Effector memory CD8-positive, alpha-beta T cell (primary cell): ENCODE results near the gene IFRD2.
"Not testable (repeated sequence)": the region's sequence is repeated elsewhere in the genome, so short reads cannot be mapped to it uniquely, and the experiment has no call there.

Source experiments
- ATAC-seq: fragments of 150-1000 bp; cut with Tn5 transposase; replicated peaks from 2 replicates; pipeline ENCODE4 v1.10.0; 2021; ENCODE audit warnings: mild to moderate bottlenecking, moderate library complexity
- DNase-seq, 3 experiments: peaks; one replicate each; pipeline ENCODE4 v3.0.0; 2021
- H3K27ac Mint-ChIP-seq, 2 donors: one replicate each; pipeline ENCODE4 v1.8.0; 2022; ENCODE audit warnings: mild to moderate bottlenecking in 2 of 2, mixed read lengths in 2 of 2, moderate library complexity in 2 of 2
- H3K27me3 Mint-ChIP-seq, 2 donors: one replicate each; pipeline ENCODE4 v1.8.0; 2022; ENCODE audit warnings: mixed read lengths in 2 of 2
- H3K36me3 Mint-ChIP-seq: one replicate; pipeline ENCODE4 v1.8.0; 2022; ENCODE audit warnings: mild to moderate bottlenecking, moderate library complexity, mixed read lengths; ENCODE audit not compliant: insufficient read depth
- H3K4me1 Mint-ChIP-seq, 2 donors: one replicate each; pipeline ENCODE4 v1.8.0; 2022; ENCODE audit warnings: low read depth in 2 of 2, mixed read lengths in 2 of 2
- H3K4me3 Mint-ChIP-seq, 2 donors: one replicate each; pipeline ENCODE4 v1.8.0; 2022; ENCODE audit warnings: mild to moderate bottlenecking in 2 of 2, mixed read lengths in 2 of 2, moderate library complexity in 2 of 2
- H3K9me3 Mint-ChIP-seq, 2 donors: one replicate each; pipeline ENCODE4 v1.8.0; 2022; ENCODE audit warnings: mixed read lengths in 2 of 2

The IFRD2 gene

DNA sequence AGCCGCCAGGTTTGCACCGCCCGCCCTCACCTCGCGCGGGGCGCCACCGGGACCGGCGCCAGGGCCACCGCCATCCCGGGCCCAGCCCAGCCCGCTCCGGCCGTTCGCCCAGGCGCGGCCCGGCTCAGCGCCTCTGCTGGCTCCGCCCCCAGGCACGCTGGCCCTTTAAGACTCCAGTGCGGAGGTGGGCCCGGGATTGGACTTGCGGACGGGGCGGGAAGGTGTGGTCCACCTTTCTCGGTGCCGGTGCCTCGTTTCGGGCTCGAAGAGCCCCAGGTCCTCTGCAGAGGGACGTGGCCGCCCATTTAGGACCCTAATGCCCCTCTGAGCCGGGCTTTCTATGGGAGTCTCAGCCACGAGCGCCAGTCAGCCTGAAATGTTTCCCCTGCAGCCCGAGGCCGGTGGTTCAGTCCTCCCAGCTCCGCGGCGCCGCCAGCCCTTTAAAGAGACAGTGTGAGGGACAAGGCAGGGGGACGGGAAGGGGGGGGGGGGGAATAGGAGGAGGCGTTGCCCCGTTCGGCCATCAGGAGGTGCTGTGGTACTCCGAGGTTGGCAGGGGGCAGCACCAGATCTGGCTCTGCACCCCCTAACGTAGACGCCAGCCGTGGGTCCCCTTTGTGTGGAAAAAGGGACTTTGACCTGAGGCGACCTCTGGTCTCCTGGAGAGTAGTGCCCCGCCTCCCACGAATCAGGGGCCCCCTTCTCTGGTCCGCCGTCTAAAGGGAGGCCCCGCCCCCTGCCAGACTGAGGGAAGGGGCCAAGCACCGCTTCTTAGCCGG lies 29.3 kb upstream of the IFRD2 start:
- H3K9me3 Mint-ChIP-seq: no peaks in the 10 kb centered on the region
- ATAC-seq: peak; percentile 58
- peak overlapping the region; percentile 84 to 85 for H3K4me3 Mint-ChIP-seq
- no peaks in the 10 kb centered on the region for H3K36me3 Mint-ChIP-seq
- H3K4me1 Mint-ChIP-seq: peaks cover 27 to 38% of the 10 kb centered on the region in 2 donors
- DNase-seq: peak; percentile 66 to 74 (median 69)
- H3K27me3 Mint-ChIP-seq: no peaks in the 10 kb centered on the region
- H3K27ac Mint-ChIP-seq: peak overlapping the region; percentile 89 to 93

DNA sequence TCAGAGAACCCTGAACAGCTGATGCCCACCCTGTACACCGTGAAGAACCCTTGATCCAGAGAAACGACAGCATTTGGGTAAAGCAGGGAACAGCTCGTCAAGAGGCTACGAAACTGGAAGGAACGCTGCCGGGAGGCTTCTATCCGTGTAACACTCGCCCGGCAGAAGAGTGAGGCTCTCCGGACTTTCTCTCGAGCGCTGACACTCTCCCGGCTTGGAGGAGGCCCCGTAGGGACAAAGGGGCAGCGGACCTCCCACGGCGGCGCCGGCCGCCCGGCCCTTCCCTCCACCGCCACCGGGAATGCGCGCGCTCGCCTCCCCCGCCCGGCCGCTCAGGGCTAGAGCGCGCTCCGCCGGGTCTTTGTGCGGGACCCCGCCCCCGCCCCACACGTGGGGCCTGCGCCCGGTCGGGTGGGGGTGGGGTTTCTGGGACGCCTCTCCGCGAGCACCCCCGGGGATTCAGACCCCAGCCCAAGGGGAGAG lies 28.7 kb upstream of the IFRD2 start:
- ATAC-seq (peak; percentile 29), DNase-seq (peak in 2 of 3 experiments; percentile 21 to 41)
- Mint-ChIP-seq H3K27ac (peak overlapping the region; percentile 65 to 93), H3K27me3 (no peaks in the 10 kb centered on the region), H3K4me1 (peaks cover 32 to 43% of the 10 kb centered on the region in 2 donors), H3K4me3 (peak overlapping the region; percentile 84 to 85), H3K36me3 (no peaks in the 10 kb centered on the region), H3K9me3 (no peaks in the 10 kb centered on the region)

DNA sequence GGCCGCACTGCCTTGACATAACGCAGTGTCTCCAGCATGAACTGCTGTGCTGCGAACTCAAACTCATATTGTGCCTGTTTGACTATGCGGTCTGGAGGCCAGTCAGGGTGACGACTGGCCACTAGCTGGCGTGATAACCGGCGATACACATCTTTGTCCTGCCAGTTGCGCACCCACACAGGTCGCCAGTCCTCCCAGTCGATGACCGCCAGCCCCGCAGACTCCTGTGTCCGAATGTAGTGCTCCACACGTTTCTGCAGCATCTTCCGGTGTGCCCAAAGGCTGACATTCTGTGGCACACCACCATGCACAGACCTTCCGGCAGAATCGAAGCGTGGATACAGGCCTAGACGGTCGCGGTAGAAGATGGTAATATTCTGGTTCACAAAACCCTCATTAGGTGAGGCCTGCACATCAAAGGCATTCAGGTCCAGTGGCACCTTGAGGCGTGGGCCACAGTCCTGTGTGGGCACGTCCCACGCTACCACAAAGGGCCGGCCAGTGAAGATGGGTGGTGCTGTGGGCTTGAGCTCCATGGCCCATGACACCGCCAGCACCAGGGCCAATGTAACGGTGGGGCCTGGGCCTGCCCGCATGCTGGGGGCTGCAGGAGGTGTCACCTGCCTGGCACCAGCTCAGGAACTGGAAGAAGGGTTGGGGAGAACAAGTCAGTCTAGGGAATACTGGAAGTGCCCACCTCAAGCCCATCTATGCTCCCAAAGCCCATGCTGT lies 27.8 kb upstream of the IFRD2 start:
- Mint-ChIP-seq H3K9me3 (no peaks in the 10 kb centered on the region), H3K27me3 (no peaks in the 10 kb centered on the region), H3K4me1 (peaks cover 32 to 45% of the 10 kb centered on the region in 2 donors), H3K4me3 (peak overlapping the region; percentile 84 to 85), H3K27ac (peak overlapping the region; percentile 65 to 83), H3K36me3 (no peaks in the 10 kb centered on the region)
- no peak for ATAC-seq
- no peak for DNase-seq

GRCh38 chr3:50319181-50319893 lies 27.1 kb upstream of the IFRD2 start:
- DNase-seq (no peak), ATAC-seq (no peak)
- H3K27me3 Mint-ChIP-seq: no peaks in the 10 kb centered on the region
- peak overlapping the region in 1 of 2 donors; percentile 27 for H3K4me3 Mint-ChIP-seq
- H3K4me1 Mint-ChIP-seq: peaks cover 28 to 43% of the 10 kb centered on the region in 2 donors
- H3K9me3 Mint-ChIP-seq: no peaks in the 10 kb centered on the region
- no peaks in the 10 kb centered on the region for H3K36me3 Mint-ChIP-seq
- H3K27ac Mint-ChIP-seq: no peak overlapping the region

DNA sequence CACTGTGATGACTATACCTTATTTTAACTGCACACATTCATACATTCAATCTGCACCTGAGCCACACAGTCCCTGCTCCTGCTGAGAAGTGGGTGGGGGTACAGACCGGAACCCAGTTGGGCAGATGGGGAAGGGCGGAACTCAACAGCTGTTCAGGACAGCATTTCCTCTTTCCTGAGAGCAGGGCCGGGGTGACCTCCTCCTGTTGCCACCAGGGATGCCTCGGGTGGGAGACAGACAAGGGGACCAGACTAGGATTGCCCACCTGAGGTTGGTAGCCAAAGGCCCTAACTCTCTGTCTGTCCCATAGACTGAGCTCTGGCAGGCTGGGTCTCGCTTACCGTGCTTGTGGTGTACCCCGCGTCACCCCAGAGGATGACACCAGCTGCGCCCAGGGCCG lies 26.4 kb upstream of the IFRD2 start:
- no peak for ATAC-seq
- no peak overlapping the region for H3K27ac Mint-ChIP-seq
- no peaks in the 10 kb centered on the region for H3K9me3 Mint-ChIP-seq
- H3K4me3 Mint-ChIP-seq: peak overlapping the region in 1 of 2 donors; percentile 6
- H3K27me3 Mint-ChIP-seq: no peaks in the 10 kb centered on the region
- H3K4me1 Mint-ChIP-seq: peaks cover 26 to 44% of the 10 kb centered on the region in 2 donors
- DNase-seq: no peak
- H3K36me3 Mint-ChIP-seq: no peaks in the 10 kb centered on the region

- Mint-ChIP-seq H3K4me3 (peak overlapping the region in 1 of 2 donors; percentile 6), H3K4me1 (peaks cover 26 to 42% of the 10 kb centered on the region in 2 donors), H3K36me3 (no peaks in the 10 kb centered on the region), H3K27ac (no peak overlapping the region), H3K27me3 (no peaks in the 10 kb centered on the region), H3K9me3 (no peaks in the 10 kb centered on the region)
- DNase-seq (no peak), ATAC-seq (no peak)
Measured at GRCh38 chr3:50318163-50318562, 25.9 kb upstream of the IFRD2 start.

GRCh38 chr3:50317300-50317699 lies 25.1 kb upstream of the IFRD2 start:
- Mint-ChIP-seq H3K27me3 (no peaks in the 10 kb centered on the region), H3K9me3 (no peaks in the 10 kb centered on the region), H3K4me1 (peaks cover 26 to 42% of the 10 kb centered on the region in 2 donors), H3K36me3 (no peaks in the 10 kb centered on the region), H3K27ac (peak overlapping the region; percentile 90 to 97), H3K4me3 (peak overlapping the region in 1 of 2 donors; percentile 79)
- ATAC-seq: no peak
- no peak for DNase-seq

GRCh38 chr3:50316657-50317242 lies 24.5 kb upstream of the IFRD2 start:
- H3K27ac Mint-ChIP-seq: peak overlapping the region; percentile 90 to 97
- peak; percentile 73 to 79 (median 77) for DNase-seq
- H3K9me3 Mint-ChIP-seq: no peaks in the 10 kb centered on the region
- H3K36me3 Mint-ChIP-seq: no peaks in the 10 kb centered on the region
- peaks cover 26 to 42% of the 10 kb centered on the region in 2 donors for H3K4me1 Mint-ChIP-seq
- no peaks in the 10 kb centered on the region for H3K27me3 Mint-ChIP-seq
- H3K4me3 Mint-ChIP-seq: peak overlapping the region; percentile 74 to 79
- ATAC-seq: peak; percentile 81

- no peak for ATAC-seq
Measured at GRCh38 chr3:50314816-50315215, 22.6 kb upstream of the IFRD2 start.

DNA sequence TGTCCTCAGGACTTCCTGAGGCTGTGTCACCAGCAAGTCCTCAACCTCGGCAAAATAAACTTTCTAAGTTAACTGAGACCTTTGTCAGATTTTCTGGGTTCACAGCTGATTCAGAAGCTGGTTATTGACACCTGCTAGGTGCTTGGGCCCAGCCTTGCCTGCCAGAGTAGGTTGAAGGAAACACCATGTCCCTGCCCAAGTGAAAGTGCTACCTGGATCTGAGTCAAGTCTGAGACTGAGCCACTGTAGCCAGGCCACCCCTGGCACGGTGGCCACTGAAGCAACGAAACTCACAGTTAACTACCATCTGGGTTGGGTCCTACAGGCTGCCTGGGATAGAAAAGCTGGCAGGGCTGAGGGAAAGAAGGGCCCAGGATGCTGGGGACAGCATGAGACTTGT lies 22.1 kb upstream of the IFRD2 start:
- Mint-ChIP-seq H3K36me3 (no peaks in the 10 kb centered on the region), H3K27ac (peak overlapping the region in 1 of 2 donors; percentile 71), H3K9me3 (no peaks in the 10 kb centered on the region), H3K4me3 (no peak overlapping the region), H3K27me3 (no peaks in the 10 kb centered on the region), H3K4me1 (peaks cover 14 to 31% of the 10 kb centered on the region in 2 donors)
- DNase-seq (no peak), ATAC-seq (no peak)

More at GRCh38 chr3:50314816-50315215, 22.6 kb upstream of the IFRD2 start:
- no peaks in the 10 kb centered on the region for H3K9me3 Mint-ChIP-seq
- DNase-seq: no peak
- no peaks in the 10 kb centered on the region for H3K27me3 Mint-ChIP-seq
- peaks cover 16 to 33% of the 10 kb centered on the region in 2 donors for H3K4me1 Mint-ChIP-seq
- H3K4me3 Mint-ChIP-seq: no peak overlapping the region
- no peaks in the 10 kb centered on the region for H3K36me3 Mint-ChIP-seq
- H3K27ac Mint-ChIP-seq: peak overlapping the region in 1 of 2 donors; percentile 71

DNA sequence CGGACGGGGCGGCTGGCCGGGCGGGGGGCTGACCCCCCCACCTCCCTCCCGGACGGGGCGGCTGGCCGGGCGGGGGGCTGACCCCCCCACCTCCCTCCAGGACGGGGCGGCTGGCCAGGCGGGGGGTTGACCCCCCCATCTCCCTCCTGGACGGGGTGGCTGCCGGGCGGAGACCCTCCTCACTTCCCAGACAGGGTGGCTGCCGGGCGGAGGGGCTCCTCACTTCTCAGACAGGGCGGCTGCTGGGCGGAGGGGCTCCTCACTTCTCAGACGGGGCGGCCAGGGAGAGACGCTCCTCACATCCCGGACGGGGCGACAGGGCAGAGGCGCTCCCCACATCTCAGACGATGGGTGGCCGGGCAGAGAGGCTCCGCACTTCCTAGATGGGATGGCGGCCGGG lies 19.8 kb upstream of the IFRD2 start:
- not testable (repeated sequence) for H3K4me3 Mint-ChIP-seq, H3K9me3 Mint-ChIP-seq, ATAC-seq, H3K27me3 Mint-ChIP-seq, H3K36me3 Mint-ChIP-seq, DNase-seq, H3K27ac Mint-ChIP-seq
- peaks cover 10 to 17% of the 10 kb centered on the region in 2 donors for H3K4me1 Mint-ChIP-seq

- Mint-ChIP-seq H3K27ac (no peak overlapping the region), H3K9me3 (no peaks in the 10 kb centered on the region), H3K36me3 (no peaks in the 10 kb centered on the region), H3K27me3 (no peaks in the 10 kb centered on the region), H3K4me1 (peaks cover 9 to 13% of the 10 kb centered on the region in 2 donors), H3K4me3 (no peak overlapping the region)
- ATAC-seq (no peak), DNase-seq (no peak)
Measured at GRCh38 chr3:50304601-50305000, 12.4 kb upstream of the IFRD2 start.
